Esophagus (tissue), 2 donors: Measurements from ENCODE around the gene GRM8. TPM values are rescaled to one million over a fixed set of nuclear protein-coding genes. Genes with fewer than 3 reads are reported as not detected.

Source experiments
- H3K27ac ChIP-seq, 2 donors: one replicate each; pipeline ENCODE4 v1.5.1; 2013; ENCODE audit warnings: low read depth in 2 of 2, mild to moderate bottlenecking in 2 of 2, inconsistent platforms in 1 of 2, low read length in 1 of 2, moderate library complexity in 1 of 2
- H3K27me3 ChIP-seq, 2 donors: one replicate each; pipeline ENCODE4 v1.6.1; 2013; ENCODE audit warnings: low read length in 2 of 2, control low read depth in 1 of 2, mild to moderate bottlenecking in 1 of 2; ENCODE audit not compliant: insufficient read depth in 2 of 2, control insufficient read depth in 1 of 2
- H3K36me3 ChIP-seq, 2 donors: one replicate each; pipeline ENCODE4 v1.6.1; 2013; ENCODE audit warnings: low read length in 1 of 2; ENCODE audit not compliant: control insufficient read depth in 2 of 2, insufficient read depth in 2 of 2
- H3K4me1 ChIP-seq, 2 donors: one replicate each; pipeline ENCODE4 v1.6.1; 2013; ENCODE audit warnings: low read length in 1 of 2; ENCODE audit not compliant: control insufficient read depth in 2 of 2, insufficient read depth in 2 of 2
- H3K4me3 ChIP-seq, 2 donors: one replicate each; pipeline ENCODE4 v1.5.1; 2013; ENCODE audit warnings: low read length in 2 of 2, mild to moderate bottlenecking in 2 of 2, low read depth in 1 of 2, moderate library complexity in 1 of 2
- H3K9me3 ChIP-seq, 2 donors: one replicate each; pipeline ENCODE4 v1.6.1; 2013; ENCODE audit warnings: mild to moderate bottlenecking in 2 of 2, low read depth in 1 of 2, low read length in 1 of 2, moderate library complexity in 1 of 2; ENCODE audit not compliant: control insufficient read depth in 2 of 2, insufficient read depth in 1 of 2
- WGBS, 2 donors: extraction: QIAGEN DNeasy Blood & Tissue Kit; methylation state at CpG; one replicate each; pipeline ENCODE4 v1.1.7; 2013; 5-methylcytosine and 5-hydroxymethylcytosine counted together
- polyA plus RNA-seq, 2 donors: library from polyadenylated mRNA; stranded (reverse); fragments of 200-250 nt; gene quantifications; one replicate each; pipeline ENCODE4 v1.2.3, GENCODE V29; 2013
- donor health status: healthy with polysubstance abuse.
- donor health status: Bipolar disorder and iron deficiency.

The GRM8 gene
- polyA plus RNA-seq, 2 donors, result 0.19 TPM; not detected in 1

DNA sequence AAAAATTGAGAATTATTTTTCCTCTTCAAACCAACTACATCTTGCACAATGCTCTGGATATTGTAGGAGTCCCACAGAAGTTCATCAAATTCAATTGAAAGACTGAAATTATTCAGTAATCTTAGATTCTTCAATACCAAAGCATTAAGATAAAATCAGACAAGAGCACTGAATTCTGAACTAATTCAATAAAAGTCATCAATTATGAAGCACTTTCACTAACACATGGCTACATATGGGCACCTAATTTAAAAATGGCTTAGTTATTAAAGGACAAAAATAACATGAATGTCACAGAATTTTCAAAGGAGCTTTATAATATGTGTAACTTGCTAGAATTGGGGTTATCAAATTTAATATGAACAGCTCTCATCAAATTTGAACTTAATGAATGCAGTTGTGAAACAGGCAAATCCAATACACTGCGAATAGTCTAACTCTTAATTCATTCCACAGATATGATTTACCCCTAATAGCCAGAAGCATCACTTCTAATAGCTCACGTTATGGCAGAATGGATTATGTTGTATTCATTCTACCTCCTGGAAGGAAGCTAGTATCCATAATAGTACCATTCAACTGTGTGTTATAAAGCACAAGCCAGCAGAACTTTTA lies 116.8 kb downstream of the GRM8 start:
- Histone ChIP-seq H3K27me3 (no peaks in the 10 kb centered on the region), H3K4me3 (no peak overlapping the region), H3K27ac (no peak overlapping the region), H3K9me3 (no peaks in the 10 kb centered on the region), H3K36me3 (no peaks in the 10 kb centered on the region), H3K4me1 (no peaks in the 10 kb centered on the region)
- WGBS, 2 donors, result 77 to 81% methylated on average over 2 of the region's 2 CpGs

DNA sequence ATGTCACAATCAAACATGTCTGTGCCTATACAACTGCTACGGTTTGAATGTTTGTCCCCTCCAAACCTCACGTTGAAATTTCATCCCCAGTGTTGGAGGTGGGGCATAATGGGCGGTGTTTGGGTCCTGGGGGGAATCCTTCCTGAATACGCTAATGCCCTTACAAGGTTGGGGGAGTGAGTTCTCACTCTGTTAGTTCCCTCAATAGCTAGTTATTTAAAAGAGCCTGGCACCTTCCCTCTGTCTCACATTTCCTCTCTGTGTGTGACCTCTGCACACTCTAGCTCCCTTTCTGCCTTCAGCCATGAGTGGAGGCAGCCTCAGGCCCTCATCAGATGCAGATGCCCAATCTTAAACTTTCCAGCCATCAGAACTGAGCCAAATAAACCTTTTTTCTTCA lies 129.5 kb downstream of the GRM8 start:
- H3K9me3 ChIP-seq, result no peaks in the 10 kb centered on the region
- H3K27me3 ChIP-seq, result no peaks in the 10 kb centered on the region
- WGBS, 2 donors, result 49 to 56% methylated on average over 4 of the region's 4 CpGs
- H3K27ac ChIP-seq, result no peak overlapping the region
- H3K36me3 ChIP-seq, result no peaks in the 10 kb centered on the region
- H3K4me1 ChIP-seq, result no peaks in the 10 kb centered on the region
- H3K4me3 ChIP-seq, result no peak overlapping the region

DNA sequence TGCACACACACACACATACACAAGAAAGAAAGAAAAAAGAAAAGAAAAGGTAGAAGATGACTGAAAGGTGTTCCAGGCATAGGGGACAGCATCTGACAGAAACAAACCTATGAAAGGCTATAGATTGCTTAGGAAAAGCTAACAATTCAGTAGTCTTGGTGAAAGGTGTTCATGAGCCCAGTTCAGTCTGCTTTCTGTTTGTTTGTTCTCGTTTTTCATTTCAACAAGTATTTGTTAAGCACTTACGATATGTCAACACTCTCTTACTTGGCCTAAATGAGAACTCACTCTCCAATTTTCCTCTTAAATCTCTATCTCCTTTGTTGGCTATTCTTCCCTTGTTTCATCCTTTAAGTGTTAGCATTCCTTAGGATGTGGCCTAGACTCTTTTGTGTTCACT lies 133.2 kb downstream of the GRM8 start:
- H3K36me3 ChIP-seq, result no peaks in the 10 kb centered on the region
- H3K4me3 ChIP-seq, result no peak overlapping the region
- H3K27ac ChIP-seq, result no peak overlapping the region
- H3K9me3 ChIP-seq, result no peaks in the 10 kb centered on the region
- no peaks in the 10 kb centered on the region for H3K4me1 ChIP-seq
- 55 to 56% methylated on average over 2 of the region's 2 CpGs for WGBS, 2 donors
- H3K27me3 ChIP-seq, result no peaks in the 10 kb centered on the region

DNA sequence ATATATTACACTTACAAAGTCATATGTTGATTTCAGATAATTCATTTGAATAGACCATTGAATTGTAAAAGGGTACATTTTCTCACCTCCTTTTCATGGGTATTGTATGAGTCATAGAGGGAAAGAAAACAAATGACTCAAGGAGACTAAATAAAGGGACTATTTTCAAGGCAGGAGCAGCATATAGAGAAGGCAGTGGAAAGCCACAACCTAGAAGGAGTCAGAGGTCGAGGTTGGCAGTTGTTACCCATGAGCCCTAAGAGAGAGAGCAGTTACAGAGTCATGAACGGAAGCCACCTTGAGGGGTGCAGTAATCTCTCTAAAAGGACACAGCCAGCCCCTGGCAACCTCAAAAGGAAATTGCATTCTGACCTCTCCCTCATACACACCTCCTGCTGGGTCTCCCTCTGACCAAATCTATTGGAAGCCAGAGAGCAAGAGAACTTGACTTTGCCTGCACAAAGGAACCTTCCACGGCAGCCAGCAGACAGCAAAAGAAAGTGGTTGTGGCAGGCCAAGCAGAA lies 137.9 kb downstream of the GRM8 start:
- H3K9me3 ChIP-seq, result peaks cover 1 to 3% of the 10 kb centered on the region in 2 donors
- H3K4me3 ChIP-seq, result no peak overlapping the region
- no peaks in the 10 kb centered on the region for H3K27me3 ChIP-seq
- WGBS, 2 donors, result 48 to 55% methylated on average over 3 of the region's 3 CpGs
- no peaks in the 10 kb centered on the region for H3K36me3 ChIP-seq
- no peak overlapping the region for H3K27ac ChIP-seq
- H3K4me1 ChIP-seq, result no peaks in the 10 kb centered on the region

DNA sequence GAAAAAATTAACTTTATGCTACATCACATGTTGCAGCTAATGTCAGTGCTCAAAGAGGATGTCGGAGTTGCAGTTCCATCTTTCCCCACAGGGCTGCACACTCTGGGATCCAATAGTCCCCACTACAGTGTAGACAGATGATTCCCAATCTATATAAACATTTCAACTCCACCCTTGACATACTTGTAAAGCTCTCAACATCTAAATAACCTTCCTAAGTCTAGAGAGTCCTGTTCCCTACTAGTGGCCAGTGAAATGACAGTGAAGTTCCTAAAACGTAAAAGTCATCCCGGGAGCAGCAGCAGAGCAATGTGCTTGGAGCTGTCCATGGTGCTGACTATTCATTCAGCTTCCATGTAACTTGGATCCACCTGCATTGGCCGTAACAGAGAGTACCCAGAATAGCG lies 145.1 kb downstream of the GRM8 start:
- Histone ChIP-seq H3K27ac (no peak overlapping the region), H3K27me3 (no peaks in the 10 kb centered on the region), H3K36me3 (no peaks in the 10 kb centered on the region), H3K9me3 (peaks cover 1 to 3% of the 10 kb centered on the region in 2 donors), H3K4me3 (no peak overlapping the region), H3K4me1 (no peaks in the 10 kb centered on the region)
- 21 to 22% methylated on average over 5 of the region's 5 CpGs for WGBS, 2 donors

DNA sequence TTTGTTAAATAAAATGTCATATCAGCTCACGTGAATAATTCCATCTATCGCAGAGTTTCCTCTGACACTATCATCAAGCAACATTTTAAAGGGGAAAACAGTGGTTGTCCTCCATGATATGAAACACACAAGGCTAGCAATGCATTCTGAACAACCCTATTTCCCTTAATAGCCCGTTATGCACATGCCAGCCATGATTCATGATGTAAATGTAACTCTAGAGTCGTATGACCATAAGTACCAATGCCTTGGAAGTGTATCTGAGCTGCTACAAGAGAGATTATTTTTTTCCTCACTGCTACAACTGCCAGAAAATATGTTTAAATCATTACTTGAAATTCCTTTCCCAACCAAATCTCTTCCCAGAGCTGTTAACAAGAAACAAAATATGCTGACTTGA lies 159.4 kb downstream of the GRM8 start:
- no peak overlapping the region for H3K4me3 ChIP-seq
- H3K9me3 ChIP-seq, result peaks cover 0 to 2% of the 10 kb centered on the region in 2 donors
- 72 to 73% methylated on average over 4 of the region's 4 CpGs for WGBS, 2 donors
- H3K36me3 ChIP-seq, result no peaks in the 10 kb centered on the region
- H3K27ac ChIP-seq, result no peak overlapping the region
- no peaks in the 10 kb centered on the region for H3K27me3 ChIP-seq
- H3K4me1 ChIP-seq, result no peaks in the 10 kb centered on the region

DNA sequence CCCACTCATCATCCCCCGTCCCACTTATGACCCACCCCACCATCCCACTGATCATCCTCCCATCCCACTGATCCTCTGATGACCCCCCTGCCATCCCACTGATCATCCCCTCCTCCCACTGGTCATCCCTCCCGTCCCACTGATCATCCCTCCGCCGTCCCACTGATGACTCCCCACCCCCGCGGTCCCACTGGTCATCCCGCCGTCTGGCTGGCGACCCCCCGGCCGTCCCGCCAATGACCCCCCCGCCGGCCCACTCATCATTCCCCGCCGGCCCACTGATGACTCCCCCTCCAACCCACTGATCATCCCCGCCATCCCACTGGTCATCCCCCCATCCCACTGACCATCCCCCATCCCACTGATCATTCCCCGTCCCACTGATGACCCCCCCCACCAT lies 161.1 kb downstream of the GRM8 start:
- whole genome bisulfite sequencing, 2 donors, result 94 to 97% methylated on average over 18 of the region's 18 CpGs
- no peaks in the 10 kb centered on the region for H3K27me3 ChIP-seq
- H3K27ac ChIP-seq, result no peak overlapping the region
- no peaks in the 10 kb centered on the region for H3K36me3 ChIP-seq
- no peaks in the 10 kb centered on the region for H3K4me1 ChIP-seq
- no peak overlapping the region for H3K4me3 ChIP-seq
- H3K9me3 ChIP-seq, result peaks cover 0 to 2% of the 10 kb centered on the region in 2 donors

DNA sequence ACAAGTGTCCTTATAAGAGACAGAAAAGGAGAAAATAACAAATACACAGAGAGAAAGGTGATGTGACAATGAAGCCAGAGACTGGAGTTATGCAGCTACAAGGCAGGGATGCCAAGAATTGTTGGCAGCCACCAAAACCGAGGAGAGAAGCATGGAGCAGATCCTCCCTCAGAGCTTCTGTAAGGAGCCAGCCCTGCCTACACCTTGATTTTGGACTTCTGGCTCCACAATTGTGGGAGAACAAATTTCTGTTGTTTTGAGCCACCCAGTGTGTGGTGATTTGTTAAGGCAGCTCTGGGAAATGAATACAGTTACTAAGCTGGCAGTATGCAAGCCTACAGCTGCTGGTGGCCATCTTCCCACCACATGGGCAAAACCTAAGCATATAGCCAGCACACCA lies 163.6 kb downstream of the GRM8 start:
- Histone ChIP-seq H3K36me3 (no peaks in the 10 kb centered on the region), H3K4me3 (no peak overlapping the region), H3K27me3 (no peaks in the 10 kb centered on the region), H3K9me3 (peaks cover 0 to 2% of the 10 kb centered on the region in 2 donors), H3K27ac (no peak overlapping the region), H3K4me1 (no peaks in the 10 kb centered on the region)
- WGBS, 2 donors, result 62 to 69% methylated on average over 1 of the region's 1 CpG

DNA sequence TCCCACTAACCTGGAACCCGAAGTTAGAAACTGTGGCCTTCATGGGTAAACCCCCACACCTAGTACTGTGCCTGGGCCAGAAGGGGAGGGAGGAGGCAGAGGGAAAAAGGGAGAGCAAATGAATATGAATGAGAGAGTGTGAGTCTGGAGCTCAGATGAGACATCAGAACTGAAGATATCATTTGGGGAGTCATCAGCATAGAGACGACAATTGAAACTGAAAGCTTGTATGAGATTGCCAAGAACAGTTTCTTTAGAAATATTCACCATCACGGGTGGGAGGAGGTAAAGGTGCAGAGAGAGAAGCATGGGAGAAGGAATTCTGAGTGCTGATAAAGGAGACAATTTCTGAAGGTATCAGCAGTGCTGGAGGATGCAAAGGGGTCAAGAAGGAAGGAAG lies 171.2 kb downstream of the GRM8 start:
- Histone ChIP-seq H3K36me3 (no peaks in the 10 kb centered on the region), H3K4me1 (no peaks in the 10 kb centered on the region), H3K27ac (no peak overlapping the region), H3K9me3 (peaks cover 0 to 2% of the 10 kb centered on the region in 2 donors), H3K27me3 (no peaks in the 10 kb centered on the region), H3K4me3 (no peak overlapping the region)
- 69 to 79% methylated on average over 3 of the region's 3 CpGs for WGBS, 2 donors

DNA sequence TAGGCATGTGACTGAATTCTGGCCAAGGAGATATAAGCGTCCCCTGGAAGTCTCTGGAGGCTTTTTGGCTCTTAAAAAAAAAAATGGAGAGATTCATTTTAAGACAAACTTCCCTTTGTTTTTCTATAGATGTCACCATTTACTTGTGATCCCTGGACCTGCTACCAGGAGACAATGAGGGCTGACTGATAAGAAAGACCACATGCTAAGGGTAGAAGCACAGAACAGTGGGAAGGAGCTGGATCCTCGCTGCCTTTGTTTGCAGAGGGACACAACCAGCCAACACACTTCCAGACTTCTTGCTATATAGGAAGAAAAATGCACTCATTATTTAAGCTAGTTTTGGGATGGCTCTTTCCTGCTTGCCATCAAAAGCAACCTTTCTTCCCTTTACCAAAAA lies 172.2 kb downstream of the GRM8 start:
- Histone ChIP-seq H3K9me3 (peaks cover 0 to 2% of the 10 kb centered on the region in 2 donors), H3K4me3 (no peak overlapping the region)
- 34 to 58% methylated on average over 2 of the region's 2 CpGs for WGBS, 2 donors

More for the DNA sequence above, 172.2 kb downstream of the GRM8 start:
- no peak overlapping the region for H3K27ac ChIP-seq
- H3K27me3 ChIP-seq, result no peaks in the 10 kb centered on the region
- no peaks in the 10 kb centered on the region for H3K36me3 ChIP-seq
- no peaks in the 10 kb centered on the region for H3K4me1 ChIP-seq
